Jurkat, Clone E6-1 (cell line): Measurements from ENCODE around the gene ARNT2.
"Not testable (repeated sequence)": the region's sequence is repeated elsewhere in the genome, so short reads cannot be mapped to it uniquely, and the experiment has no call there.

Experiments
- DNase-seq: peaks from one replicate; pipeline ENCODE4 v3.0.0-alpha.2; 2011; ENCODE audit warnings: low read depth, low spot score
- H3K4me3 ChIP-seq: 2 replicates; pipeline ENCODE4 v1.5.1; 2011; ENCODE audit warnings: mild to moderate bottlenecking, low read length, control low read depth, moderate library complexity

Gene ARNT2

GRCh38 chr15:80645494-80646065, 241.4 kb downstream of the ARNT2 start:
- DNase-seq, result peak; percentile 25
- no peak overlapping the region for H3K4me3 ChIP-seq

GRCh38 chr15:80647424-80647823, 243.2 kb downstream of the ARNT2 start:
- not testable (repeated sequence) for DNase-seq, H3K4me3 ChIP-seq
